ENCODE measurements around the gene SDK1. TPM values are rescaled to one million over a fixed set of nuclear protein-coding genes. Genes with fewer than 3 reads are reported as not detected.

Gene SDK1
- total RNA-seq, 1 donor from 2014 or later: 10.4 TPM

DNA sequence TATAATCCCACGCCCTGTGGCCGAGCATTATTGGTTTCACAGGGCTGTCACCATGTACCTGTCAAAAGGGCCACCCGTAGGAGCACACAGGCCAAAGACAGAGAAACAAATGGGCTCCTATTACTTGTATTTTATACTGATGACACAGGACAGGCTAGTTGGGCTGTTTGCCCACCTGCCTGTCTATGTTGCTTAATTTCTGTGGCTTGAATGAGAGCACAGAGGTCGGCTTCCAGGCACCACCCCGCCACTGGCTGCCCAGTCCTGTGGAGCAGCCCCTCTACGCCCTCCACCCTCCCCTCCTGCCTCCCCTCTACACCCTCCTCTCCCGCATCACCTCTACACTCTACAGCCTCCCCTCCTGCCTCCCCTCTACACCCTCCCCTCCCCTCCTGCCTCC lies 652.9 kb downstream of the SDK1 start:
- Histone ChIP-seq H3K27me3 (no peaks in the 10 kb centered on the region), H3K27ac (no peak overlapping the region), H3K9me3 (no peaks in the 10 kb centered on the region), H3K36me3 (no peaks in the 10 kb centered on the region), H3K4me1 (no peaks in the 10 kb centered on the region), H3K4me3 (no peak overlapping the region)
- ATAC-seq (no peak), DNase-seq (no peak)
- TF ChIP-seq, protein P1, sequence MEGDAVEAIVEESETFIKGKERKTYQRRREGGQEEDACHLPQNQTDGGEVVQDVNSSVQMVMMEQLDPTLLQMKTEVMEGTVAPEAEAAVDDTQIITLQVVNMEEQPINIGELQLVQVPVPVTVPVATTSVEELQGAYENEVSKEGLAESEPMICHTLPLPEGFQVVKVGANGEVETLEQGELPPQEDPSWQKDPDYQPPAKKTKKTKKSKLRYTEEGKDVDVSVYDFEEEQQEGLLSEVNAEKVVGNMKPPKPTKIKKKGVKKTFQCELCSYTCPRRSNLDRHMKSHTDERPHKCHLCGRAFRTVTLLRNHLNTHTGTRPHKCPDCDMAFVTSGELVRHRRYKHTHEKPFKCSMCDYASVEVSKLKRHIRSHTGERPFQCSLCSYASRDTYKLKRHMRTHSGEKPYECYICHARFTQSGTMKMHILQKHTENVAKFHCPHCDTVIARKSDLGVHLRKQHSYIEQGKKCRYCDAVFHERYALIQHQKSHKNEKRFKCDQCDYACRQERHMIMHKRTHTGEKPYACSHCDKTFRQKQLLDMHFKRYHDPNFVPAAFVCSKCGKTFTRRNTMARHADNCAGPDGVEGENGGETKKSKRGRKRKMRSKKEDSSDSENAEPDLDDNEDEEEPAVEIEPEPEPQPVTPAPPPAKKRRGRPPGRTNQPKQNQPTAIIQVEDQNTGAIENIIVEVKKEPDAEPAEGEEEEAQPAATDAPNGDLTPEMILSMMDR (IDR thresholded peaks at IDR 0.05): no peak
- intact Hi-C loops (cut with DNase I): no loop called here

DNA sequence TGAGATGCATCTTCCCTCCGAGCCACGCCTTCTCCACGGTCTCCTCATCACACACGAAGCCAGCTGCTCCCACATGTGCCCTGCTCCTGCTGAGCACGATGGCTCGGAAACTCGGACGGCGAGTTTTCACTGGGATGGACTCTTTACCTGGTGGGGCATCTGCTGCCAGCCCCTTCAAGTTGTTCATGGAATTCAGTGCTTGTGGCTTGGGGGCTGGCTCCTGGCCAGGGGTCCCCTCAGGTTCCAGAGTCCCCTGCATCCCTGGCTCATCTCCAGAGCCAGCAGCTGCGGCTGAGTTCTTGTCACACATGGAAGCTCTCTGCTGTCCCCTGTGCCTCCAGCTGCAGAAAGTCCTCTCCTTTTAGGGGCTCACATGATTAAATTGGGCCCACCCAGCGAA lies 654.0 kb downstream of the SDK1 start:
- intact Hi-C loops (cut with DNase I): no loop called here
- Histone ChIP-seq H3K27ac (no peak overlapping the region), H3K4me3 (no peak overlapping the region), H3K27me3 (no peaks in the 10 kb centered on the region), H3K9me3 (no peaks in the 10 kb centered on the region), H3K36me3 (no peaks in the 10 kb centered on the region), H3K4me1 (no peaks in the 10 kb centered on the region)
- ATAC-seq (no peak), DNase-seq (no peak)
- TF ChIP-seq, protein P1 (IDR thresholded peaks at IDR 0.05): no peak

DNA sequence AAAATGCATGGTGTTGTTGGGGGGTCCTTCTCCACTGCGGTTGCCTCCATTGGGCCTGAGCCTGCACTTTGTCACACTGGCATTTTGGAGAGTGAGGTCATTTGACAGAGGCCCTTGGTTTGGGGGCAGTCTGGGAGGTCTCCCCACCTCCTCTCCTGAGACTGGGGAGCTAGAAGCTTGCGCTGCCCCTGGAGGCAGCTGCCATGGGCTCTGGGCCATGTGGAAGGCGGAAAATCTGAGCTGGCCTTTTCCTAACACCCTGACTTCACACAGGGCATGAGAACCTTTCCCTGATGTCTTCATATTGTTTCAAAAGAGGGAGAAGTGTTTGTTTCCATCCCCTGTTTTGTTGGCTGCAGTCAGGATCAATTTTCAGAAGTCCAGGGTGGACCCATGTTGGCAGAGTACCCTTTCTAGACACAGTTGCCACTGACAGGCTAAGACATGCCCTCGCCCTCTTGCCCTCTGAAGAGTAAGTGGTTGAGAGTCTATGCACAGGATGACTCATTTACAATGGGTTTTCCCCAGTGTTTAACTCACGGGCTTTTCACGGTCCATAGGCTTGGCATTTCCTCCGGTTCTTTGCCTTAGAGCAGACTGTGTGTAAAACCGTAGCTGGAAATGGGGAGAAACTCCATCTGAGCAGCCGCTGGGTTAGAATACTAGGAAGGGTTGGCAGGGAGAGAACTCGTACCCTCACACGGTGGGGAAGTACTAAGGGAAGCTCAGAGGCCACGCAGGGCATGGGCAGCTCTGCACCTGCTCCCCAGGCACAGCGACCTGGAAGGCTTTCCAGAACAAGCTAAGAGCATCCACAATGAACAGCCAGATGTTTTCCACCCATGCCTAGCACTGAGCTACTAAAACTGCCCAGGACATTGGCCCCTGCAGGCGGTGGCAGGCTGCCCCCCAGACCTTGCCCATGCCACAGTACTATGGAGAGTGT lies 655.0 kb downstream of the SDK1 start:
- TF ChIP-seq, protein P1 (IDR thresholded peaks at IDR 0.05): no peak
- DNase-seq: no peak
- no peaks in the 10 kb centered on the region for H3K27me3 ChIP-seq
- H3K4me1 ChIP-seq: no peaks in the 10 kb centered on the region
- no peak for ATAC-seq
- no peak overlapping the region for H3K27ac ChIP-seq
- H3K9me3 ChIP-seq: no peaks in the 10 kb centered on the region
- H3K36me3 ChIP-seq: no peaks in the 10 kb centered on the region
- no peak overlapping the region for H3K4me3 ChIP-seq
- intact Hi-C loops (cut with DNase I): no loop called here

DNA sequence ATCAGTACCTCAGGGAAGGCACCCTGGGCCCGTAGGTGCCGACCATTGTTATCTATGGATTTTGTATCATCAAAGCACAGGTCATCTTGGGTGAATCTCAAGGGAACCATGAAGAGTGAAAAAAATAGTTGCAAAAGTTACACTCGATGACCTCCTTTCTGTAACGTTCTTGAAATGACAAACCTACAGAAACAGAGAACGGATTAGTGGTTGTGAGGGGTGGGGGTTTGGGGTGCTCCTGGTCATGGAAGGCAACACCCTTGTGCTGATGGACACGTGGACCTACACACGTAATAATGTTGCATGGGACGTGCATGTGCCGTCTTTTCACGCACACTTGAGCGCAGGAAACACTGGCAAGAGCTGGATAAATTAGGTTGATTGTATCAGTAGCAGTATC lies 655.9 kb downstream of the SDK1 start:
- H3K27ac ChIP-seq: no peak overlapping the region
- no peaks in the 10 kb centered on the region for H3K9me3 ChIP-seq
- H3K27me3 ChIP-seq: no peaks in the 10 kb centered on the region
- DNase-seq: no peak
- ATAC-seq: no peak
- H3K36me3 ChIP-seq: no peaks in the 10 kb centered on the region
- no peak overlapping the region for H3K4me3 ChIP-seq
- no peaks in the 10 kb centered on the region for H3K4me1 ChIP-seq
- TF ChIP-seq, protein P1 (IDR thresholded peaks at IDR 0.05): no peak
- intact Hi-C loops (cut with DNase I): no loop called here

DNA sequence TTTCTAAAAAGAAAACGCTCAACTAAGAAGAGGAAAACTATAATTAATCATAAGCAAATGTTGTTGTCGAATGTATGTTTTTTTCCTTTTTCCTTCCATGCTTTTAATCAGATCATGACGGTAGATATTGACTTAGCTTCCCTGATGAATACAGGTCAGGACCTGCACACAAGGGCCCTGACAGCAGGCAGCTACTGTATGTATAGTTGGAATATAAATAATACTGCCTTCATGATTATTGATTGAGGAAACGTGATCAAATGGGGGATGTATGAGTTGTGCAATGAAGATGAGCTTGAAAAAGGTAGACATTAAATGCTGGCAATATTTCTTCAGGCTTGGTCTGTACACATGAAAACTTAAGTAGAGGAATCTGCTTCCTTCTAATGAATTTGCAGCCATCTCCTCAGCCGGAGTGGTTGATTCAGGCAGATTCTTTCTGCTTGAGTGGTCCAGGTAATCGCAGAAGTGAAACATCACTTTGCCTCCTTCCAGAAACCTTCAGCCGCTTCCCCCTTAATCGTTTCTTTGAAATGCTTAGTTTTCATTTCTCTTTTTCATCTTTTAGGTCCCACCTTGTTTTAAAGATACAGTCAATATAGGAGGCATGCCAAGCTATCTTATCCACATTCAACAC lies 656.5 kb downstream of the SDK1 start:
- Histone ChIP-seq H3K4me1 (no peaks in the 10 kb centered on the region), H3K4me3 (no peak overlapping the region), H3K36me3 (no peaks in the 10 kb centered on the region), H3K27ac (no peak overlapping the region), H3K27me3 (no peaks in the 10 kb centered on the region), H3K9me3 (no peaks in the 10 kb centered on the region)
- TF ChIP-seq, protein P1 (IDR thresholded peaks at IDR 0.05): no peak
- ATAC-seq (no peak), DNase-seq (no peak)
- intact Hi-C loops (cut with DNase I): no loop called here

Data from upper lobe of right lung (tissue), 1 donor.